HepG2 (cell line): ENCODE results near the gene RAC3. TPM values are rescaled to one million over a fixed set of nuclear protein-coding genes. Genes with fewer than 3 reads are reported as not detected.

Experiments used
- AHDC1 ChIP-seq: sonication (generic); formaldehyde crosslinking; IDR thresholded peaks from 2 replicates; pipeline ENCODE4 v1.5.1; 2020; ENCODE audit warnings: mild to moderate bottlenecking, missing genetic modification reagents, borderline replicate concordance
- ELF1 ChIP-seq: sonication (generic); formaldehyde crosslinking; IDR thresholded peaks from 2 replicates; pipeline ENCODE4 v1.4.0; 2020; ENCODE audit warnings: missing genetic modification reagents
- ETV5 ChIP-seq: IDR thresholded peaks from 2 replicates; pipeline ENCODE4 v1.6.1; 2018; ENCODE audit warnings: missing biosample characterization, missing genetic modification reagents, inconsistent platforms, borderline replicate concordance
- FOXA3 ChIP-seq: IDR thresholded peaks from 2 replicates; pipeline ENCODE4 v1.6.1; 2016; ENCODE audit warnings: missing genetic modification reagents, missing compliant biosample characterization
- ISX ChIP-seq: sonication (generic); formaldehyde crosslinking; conservative IDR thresholded peaks from 2 replicates; pipeline ENCODE4 v1.5.0; 2020; ENCODE audit warnings: missing genetic modification reagents
- JUND ChIP-seq: sonication (generic); formaldehyde crosslinking; IDR thresholded peaks from 2 replicates; pipeline ENCODE4 v1.8.0; 2022; ENCODE audit warnings: mild to moderate bottlenecking, missing genetic modification reagents
- MNT ChIP-seq: fragments of 450-650 bp; IDR thresholded peaks from 2 replicates; pipeline ENCODE4 v1.6.1; 2016
- MXD4 ChIP-seq: IDR thresholded peaks from 2 replicates; pipeline ENCODE4 v1.6.1; 2016; ENCODE audit warnings: mild to moderate bottlenecking, missing biosample characterization, missing genetic modification reagents
- NR2C2 ChIP-seq: sonication (generic); formaldehyde crosslinking; IDR thresholded peaks from 2 replicates; pipeline ENCODE4 v1.4.0; 2020; ENCODE audit warnings: missing genetic modification reagents, mild to moderate bottlenecking, moderate library complexity, borderline replicate concordance
- PRDM10 ChIP-seq: sonication (generic); formaldehyde crosslinking; IDR thresholded peaks from 2 replicates; pipeline ENCODE4 v1.4.0; 2020; ENCODE audit warnings: low read depth, missing genetic modification reagents
- RBM39 ChIP-seq: fragments of 200-400 bp; formaldehyde crosslinking; IDR thresholded peaks from one replicate; pipeline ENCODE4 v1.6.1; 2018; ENCODE audit warnings: antibody characterized with exemption, mild to moderate bottlenecking, low read depth, low read length; ENCODE audit not compliant: poor library complexity, severe bottlenecking
- SMARCC2 ChIP-seq: fragments of 450-650 bp; IDR thresholded peaks from 2 replicates; pipeline ENCODE4 v1.6.1; 2017; ENCODE audit warnings: antibody characterized with exemption, mild to moderate bottlenecking
- SMARCE1 ChIP-seq: fragments of 450-650 bp; IDR thresholded peaks from 2 replicates; pipeline ENCODE4 v1.6.1; 2017; ENCODE audit warnings: borderline replicate concordance
- SNAPC2 ChIP-seq: sonication (generic); formaldehyde crosslinking; IDR thresholded peaks from 2 replicates; pipeline ENCODE4 v1.8.1; 2022; ENCODE audit warnings: mild to moderate bottlenecking, missing genetic modification reagents
- TEAD3 ChIP-seq: optimal IDR thresholded peaks from 2 replicates; pipeline ENCODE3; 2016; ENCODE audit warnings: borderline replicate concordance
- ZIK1 ChIP-seq: sonication (generic); formaldehyde crosslinking; IDR thresholded peaks from 2 replicates; pipeline ENCODE4 v1.5.0; 2020; ENCODE audit warnings: mild to moderate bottlenecking, low read depth, missing genetic modification reagents, borderline replicate concordance
- ZNF468 ChIP-seq: sonication (generic); formaldehyde crosslinking; IDR thresholded peaks from 2 replicates; pipeline ENCODE4 v1.8.0; 2022; ENCODE audit warnings: mild to moderate bottlenecking, moderate library complexity, missing genetic modification reagents
- ZNF850 ChIP-seq: sonication (generic); formaldehyde crosslinking; conservative IDR thresholded peaks from 2 replicates; pipeline ENCODE4 v1.9.0; 2021; ENCODE audit warnings: mild to moderate bottlenecking, missing genetic modification reagents
- polyA plus RNA-seq, 8 experiments: library from polyadenylated mRNA; depleted of rRNA in 3 of 8; stranded (reverse) in 7 of 8; unstranded in 1 of 8; fragments of >200 nt; fragmentation: Illumina TruSeq in 4 of 8; extraction: Trizol in 4 of 8; gene quantifications; 2 replicates each; pipeline versions ENCODE4 v1.2.1 to v1.2.3, GENCODE V29; 2011 to 2016; ENCODE audit warnings: low read depth in 4 of 8, missing spikeins in 1 of 8, mixed read lengths in 1 of 8; ENCODE audit not compliant: insufficient read depth in 1 of 8
- total RNA-seq, 5 experiments: library from RNA; depleted of rRNA; stranded (reverse); fragments of >200 nt; fragmentation: Illumina TruSeq; extraction: Trizol; gene quantifications; 2 replicates each; pipeline ENCODE4 v1.2.3, GENCODE V29; 2016; ENCODE audit warnings: low read depth in 1 of 5

Gene RAC3
- total and polyA plus RNA-seq, 2 of the 13 experiments (the other 11 are each of a cell fraction or from before 2014, with no cell fraction given): 10.5 to 21.3 TPM

GRCh38 chr17:82003411-82004381 is 27.8 kb upstream of the RAC3 start (continued):
- TF ChIP-seq NR2C2: peak; percentile 59; the same call in 1 of the 2 replicates
- TF ChIP-seq SNAPC2: no peak
- peak; percentile 73 for TF ChIP-seq FOXA3 (CRISPR knock-in tag)
- 0 out of 2 replicates have a peak, but pooled peaks have one; percentile 41 for TF ChIP-seq ZNF468
- TF ChIP-seq ISX: no peak
- no peak for TF ChIP-seq AHDC1 (CRISPR knock-in tag)
- peak; percentile 70; the same call in 1 of the 2 replicates for TF ChIP-seq ETV5 (CRISPR knock-in tag)
- TF ChIP-seq MNT: peak; percentile 41
- TF ChIP-seq PRDM10 (CRISPR knock-in tag): peak; percentile 77
- no peak for TF ChIP-seq SMARCE1
- TF ChIP-seq RBM39: peak; percentile 58
- no peak for TF ChIP-seq ZNF850 (CRISPR knock-in tag)
- peak; percentile 81; the same call in 1 of the 2 replicates for TF ChIP-seq JUND (CRISPR knock-in tag)
- no peak for TF ChIP-seq SMARCC2
- TF ChIP-seq ZIK1 (CRISPR knock-in tag): peak; percentile 67
- peak; percentile 91 for TF ChIP-seq TEAD3 (CRISPR knock-in tag)
- peak; percentile 78 for TF ChIP-seq MXD4 (CRISPR knock-in tag)
- TF ChIP-seq ELF1 (CRISPR knock-in tag): peak; percentile 48
